Activated T-helper 1 cell treated with anti-CD3 and anti-CD28 coated beads, Interleukin-2, amount 50 U/mL, for 16 hours (primary cell): ENCODE results near the gene RNF182.

ENCODE experiments used
- DNase-seq, 2 donors: peaks; one replicate each; pipeline ENCODE4 v3.0.0-alpha.2; 2020; ENCODE audit warnings: low read depth in 1 of 2, low spot score in 1 of 2

The RNF182 gene

DNA sequence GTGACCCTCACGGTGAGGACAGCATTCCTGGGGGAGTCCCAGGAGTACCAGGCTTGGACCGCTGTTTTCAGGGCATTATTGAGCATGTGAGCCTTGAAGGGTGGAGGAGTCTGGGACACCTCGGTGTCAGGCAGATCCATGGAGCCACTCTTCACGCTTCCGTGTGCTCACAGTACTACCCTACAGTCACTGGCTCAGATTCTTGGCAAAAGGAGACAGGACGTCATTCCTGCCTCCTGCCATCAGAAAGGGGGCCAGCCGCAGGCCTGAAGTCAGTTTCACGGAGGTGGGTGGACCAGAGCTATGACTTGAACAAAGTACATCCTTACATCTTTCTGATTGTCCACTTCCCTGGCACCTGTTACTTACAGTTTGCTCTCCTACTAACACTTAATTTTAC lies 103.9 kb downstream of the RNF182 start:
- no peak for DNase-seq

DNA sequence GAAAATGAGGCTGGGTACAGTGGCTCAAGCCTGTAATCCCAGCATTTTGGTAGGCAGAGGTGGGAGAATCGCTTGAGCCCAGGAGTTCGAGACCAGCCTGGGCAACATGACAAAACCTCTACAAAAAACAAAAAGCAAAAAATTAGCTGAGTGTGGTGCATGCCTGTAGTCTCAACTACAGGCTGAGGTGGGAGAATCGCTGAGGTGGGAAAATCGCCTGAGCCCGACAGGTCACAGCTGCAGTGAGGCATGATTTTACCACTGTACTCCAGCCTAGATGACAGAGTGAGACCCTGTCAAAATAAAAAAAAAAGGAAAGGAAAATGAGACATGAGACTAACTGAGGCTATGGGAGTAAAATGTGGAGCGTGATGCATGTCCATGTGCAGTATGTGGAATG lies 104.9 kb downstream of the RNF182 start:
- DNase-seq, result no peak
